Testis (tissue), 3 donors: ENCODE data around the gene GART. TPM values are rescaled to one million over a fixed set of nuclear protein-coding genes. Genes with fewer than 3 reads are reported as not detected.

Source experiments
- DNase-seq: peaks from one replicate; pipeline ENCODE4 v3.0.0-alpha.2; 2019
- H3K27ac ChIP-seq, 2 donors: fragments of 200-600 bp; sonication (generic); one replicate each; pipeline ENCODE4 v1.5.1; 2019
- H3K27me3 ChIP-seq: fragments of 200-600 bp; sonication (generic); one replicate; pipeline ENCODE4 v1.5.1; 2019
- H3K36me3 ChIP-seq: fragments of 200-600 bp; sonication (generic); one replicate; pipeline ENCODE4 v1.5.1; 2017; ENCODE audit warnings: low read depth; ENCODE audit errors: missing control alignments
- H3K4me1 ChIP-seq: fragments of 200-600 bp; sonication (generic); one replicate; pipeline ENCODE4 v1.5.1; 2019
- H3K4me3 ChIP-seq, 2 donors: fragments of 200-600 bp; sonication (generic); one replicate each; pipeline ENCODE4 v1.5.1; 2017 to 2019
- H3K9me3 ChIP-seq: fragments of 200-600 bp; sonication (generic); one replicate; pipeline ENCODE4 v1.5.1; 2017
- POLR2A ChIP-seq: fragments of 450-650 bp; IDR thresholded peaks from one replicate; pipeline ENCODE4 v1.6.1; 2017; ENCODE audit warnings: antibody characterized with exemption, mild to moderate bottlenecking, moderate library complexity
- WGBS, 2 donors: methylation state at CpG; one replicate each; pipeline ENCODE4 v1.1.5; 2018; 5-methylcytosine and 5-hydroxymethylcytosine counted together
- intact Hi-C: fragments of 100-400 bp; cut with DNase I; formaldehyde crosslinking; loops from one replicate; pipeline ENCODE4 v1.15.1; 2023; ENCODE audit warnings: low total_unique reads
- polyA plus RNA-seq: library from polyadenylated mRNA; stranded (reverse); fragments of 350-450 nt; fragmentation: Illumina TruSeq; extraction: RNeasy Lipid Tissue Mini Kit (QIAGEN cat#74804); gene quantifications from one replicate; pipeline ENCODE4 v1.2.3, GENCODE V29; 2014; ENCODE audit warnings: low read depth, low replicate concordance; ENCODE audit not compliant: insufficient read depth
- total RNA-seq, 2 donors: library from RNA; depleted of rRNA; stranded (reverse); fragments of >200 nt; gene quantifications; one replicate each; pipeline ENCODE4 v1.2.3, GENCODE V29; 2016
- TF ChIP-seq, protein P1 (sequence below), 3 experiments: fragments of 450-650 bp in 2 of 3; fragments of 200-600 bp in 1 of 3; sonication (generic) in 1 of 3; IDR thresholded peaks; one replicate each; pipeline ENCODE4 v1.5.1; 2016 to 2019; ENCODE audit warnings: antibody characterized with exemption in 3 of 3, mild to moderate bottlenecking in 2 of 3, moderate library complexity in 1 of 3

Gene GART
- total and polyA plus RNA-seq, 3 donors from 2014 or later = 85.8 to 143 (median 143) TPM

DNA sequence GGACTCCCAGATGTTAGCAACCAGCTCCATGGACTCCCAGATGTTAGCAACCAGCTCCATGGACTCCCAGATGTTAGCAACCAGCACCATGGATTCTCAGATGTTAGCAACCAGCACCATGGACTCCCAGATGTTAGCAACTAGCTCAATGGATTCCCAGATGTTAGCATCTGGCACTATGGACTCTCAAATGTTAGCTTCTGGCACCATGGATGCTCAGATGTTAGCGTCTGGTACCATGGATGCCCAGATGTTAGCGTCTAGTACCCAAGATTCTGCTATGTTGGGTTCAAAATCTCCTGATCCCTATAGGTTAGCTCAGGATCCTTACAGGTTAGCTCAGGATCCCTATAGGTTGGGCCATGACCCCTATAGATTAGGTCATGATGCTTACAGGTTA lies 9.7 kb upstream of the GART start:
- Histone ChIP-seq H3K27ac (no peak overlapping the region), H3K9me3 (no peaks in the 10 kb centered on the region), H3K4me3 (no peak overlapping the region), H3K4me1 (peaks cover 3% of the 10 kb centered on the region), H3K36me3 (peaks cover 13% of the 10 kb centered on the region), H3K27me3 (no peaks in the 10 kb centered on the region)
- 100% methylated on average over 2 of the region's 2 CpGs for WGBS, 2 donors
- intact Hi-C loops = no loop called here
- no peak for DNase-seq
- TF ChIP-seq, protein P1, sequence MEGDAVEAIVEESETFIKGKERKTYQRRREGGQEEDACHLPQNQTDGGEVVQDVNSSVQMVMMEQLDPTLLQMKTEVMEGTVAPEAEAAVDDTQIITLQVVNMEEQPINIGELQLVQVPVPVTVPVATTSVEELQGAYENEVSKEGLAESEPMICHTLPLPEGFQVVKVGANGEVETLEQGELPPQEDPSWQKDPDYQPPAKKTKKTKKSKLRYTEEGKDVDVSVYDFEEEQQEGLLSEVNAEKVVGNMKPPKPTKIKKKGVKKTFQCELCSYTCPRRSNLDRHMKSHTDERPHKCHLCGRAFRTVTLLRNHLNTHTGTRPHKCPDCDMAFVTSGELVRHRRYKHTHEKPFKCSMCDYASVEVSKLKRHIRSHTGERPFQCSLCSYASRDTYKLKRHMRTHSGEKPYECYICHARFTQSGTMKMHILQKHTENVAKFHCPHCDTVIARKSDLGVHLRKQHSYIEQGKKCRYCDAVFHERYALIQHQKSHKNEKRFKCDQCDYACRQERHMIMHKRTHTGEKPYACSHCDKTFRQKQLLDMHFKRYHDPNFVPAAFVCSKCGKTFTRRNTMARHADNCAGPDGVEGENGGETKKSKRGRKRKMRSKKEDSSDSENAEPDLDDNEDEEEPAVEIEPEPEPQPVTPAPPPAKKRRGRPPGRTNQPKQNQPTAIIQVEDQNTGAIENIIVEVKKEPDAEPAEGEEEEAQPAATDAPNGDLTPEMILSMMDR (IDR thresholded peaks at IDR 0.05) = no peak
- no peak for TF ChIP-seq POLR2A

DNA sequence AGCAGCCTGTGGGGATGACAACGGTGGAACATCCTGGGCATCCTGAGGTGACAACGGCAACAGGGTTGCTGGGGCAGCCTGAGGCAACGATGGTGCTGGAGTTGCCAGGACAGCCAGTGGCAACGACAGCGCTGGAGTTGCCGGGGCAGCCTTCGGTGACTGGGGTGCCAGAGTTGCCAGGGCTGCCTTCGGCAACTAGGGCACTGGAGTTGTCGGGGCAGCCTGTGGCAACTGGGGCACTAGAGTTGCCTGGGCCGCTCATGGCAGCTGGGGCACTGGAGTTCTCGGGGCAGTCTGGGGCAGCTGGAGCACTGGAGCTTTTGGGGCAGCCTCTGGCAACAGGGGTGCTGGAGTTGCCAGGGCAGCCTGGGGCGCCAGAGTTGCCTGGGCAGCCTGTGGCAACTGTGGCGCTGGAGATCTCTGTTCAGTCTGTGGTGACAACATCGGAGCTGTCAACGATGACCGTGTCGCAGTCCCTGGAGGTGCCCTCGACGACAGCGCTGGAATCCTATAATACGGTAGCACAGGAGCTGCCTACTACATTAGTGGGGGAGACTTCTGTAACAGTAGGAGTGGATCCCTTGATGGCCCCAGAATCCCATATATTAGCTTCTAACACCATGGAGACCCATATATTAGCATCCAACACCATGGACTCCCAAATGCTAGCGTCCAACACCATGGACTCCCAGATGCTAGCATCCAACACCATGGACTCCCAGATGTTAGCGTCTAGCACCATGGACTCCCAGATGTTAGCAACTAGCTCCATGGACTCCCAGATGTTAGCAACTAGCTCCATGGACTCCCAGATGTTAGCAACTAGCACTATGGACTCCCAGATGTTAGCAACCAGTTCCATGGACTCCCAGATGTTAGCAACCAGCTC lies 9.1 kb upstream of the GART start:
- peaks cover 2% of the 10 kb centered on the region for H3K4me1 ChIP-seq
- DNase-seq = no peak

DNA sequence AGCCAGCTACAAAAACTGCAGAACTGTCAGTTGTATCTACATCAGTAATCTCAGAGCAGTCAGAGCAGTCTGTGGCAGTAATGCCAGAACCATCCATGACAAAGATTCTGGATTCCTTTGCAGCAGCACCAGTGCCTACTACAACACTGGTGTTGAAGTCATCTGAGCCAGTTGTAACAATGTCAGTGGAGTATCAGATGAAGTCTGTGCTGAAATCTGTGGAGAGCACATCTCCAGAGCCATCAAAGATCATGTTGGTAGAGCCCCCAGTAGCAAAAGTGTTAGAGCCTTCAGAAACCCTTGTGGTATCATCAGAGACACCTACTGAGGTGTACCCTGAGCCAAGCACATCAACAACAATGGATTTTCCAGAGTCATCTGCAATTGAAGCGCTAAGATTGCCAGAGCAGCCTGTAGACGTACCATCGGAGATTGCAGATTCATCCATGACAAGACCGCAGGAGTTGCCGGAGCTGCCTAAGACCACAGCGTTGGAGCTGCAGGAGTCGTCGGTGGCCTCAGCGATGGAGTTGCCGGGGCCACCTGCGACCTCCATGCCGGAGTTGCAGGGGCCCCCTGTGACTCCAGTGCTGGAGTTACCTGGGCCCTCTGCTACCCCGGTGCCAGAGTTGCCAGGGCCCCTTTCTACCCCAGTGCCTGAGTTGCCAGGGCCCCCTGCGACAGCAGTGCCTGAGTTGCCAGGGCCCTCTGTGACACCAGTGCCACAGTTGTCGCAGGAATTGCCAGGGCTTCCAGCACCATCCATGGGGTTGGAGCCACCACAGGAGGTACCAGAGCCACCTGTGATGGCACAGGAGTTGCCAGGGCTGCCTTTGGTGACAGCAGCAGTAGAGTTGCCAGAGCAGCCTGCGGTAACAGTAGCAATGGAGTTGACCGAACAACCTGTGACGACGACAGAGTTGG lies 8.2 kb upstream of the GART start:
- H3K4me1 ChIP-seq = no peaks in the 10 kb centered on the region
- no peak for TF ChIP-seq POLR2A
- TF ChIP-seq, protein P1 (IDR thresholded peaks at IDR 0.05) = no peak
- 97% methylated on average over 6 to 19 of the region's 19 CpGs for WGBS, 2 donors
- DNase-seq = no peak
- H3K27ac ChIP-seq = no peak overlapping the region
- no peaks in the 10 kb centered on the region for H3K9me3 ChIP-seq
- no peaks in the 10 kb centered on the region for H3K27me3 ChIP-seq
- no peak overlapping the region for H3K4me3 ChIP-seq
- peaks cover 13% of the 10 kb centered on the region for H3K36me3 ChIP-seq
- intact Hi-C loops = no loop called here

More for the DNA sequence above, 9.1 kb upstream of the GART start:
- no peak for TF ChIP-seq POLR2A
- TF ChIP-seq, protein P1 (IDR thresholded peaks at IDR 0.05) = no peak
- Histone ChIP-seq H3K4me3 (no peak overlapping the region), H3K9me3 (no peaks in the 10 kb centered on the region), H3K36me3 (peaks cover 13% of the 10 kb centered on the region), H3K27me3 (no peaks in the 10 kb centered on the region), H3K27ac (no peak overlapping the region)
- intact Hi-C loops = no loop called here
- whole genome bisulfite sequencing, 2 donors = 95 to 97% methylated on average over 7 to 23 of the region's 23 CpGs

DNA sequence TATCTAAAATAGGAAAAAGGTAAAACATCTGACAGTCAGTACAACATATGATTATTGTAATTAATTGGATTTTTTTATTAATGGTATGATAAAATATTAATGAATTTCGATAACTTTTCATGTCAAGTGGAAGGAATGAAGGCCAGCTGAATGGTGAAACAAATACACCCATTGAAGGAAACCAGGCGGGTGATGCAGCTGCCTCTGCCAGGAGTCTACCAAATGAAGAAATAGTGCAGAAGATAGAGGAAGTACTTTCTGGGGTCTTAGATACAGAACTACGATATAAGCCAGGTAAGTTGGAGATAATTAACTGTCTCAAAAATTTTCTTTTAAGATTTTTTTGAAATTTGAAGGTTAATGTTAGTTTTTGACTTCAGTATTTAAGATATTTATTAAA lies 4.2 kb upstream of the GART start:
- TF ChIP-seq, protein P1 (IDR thresholded peaks at IDR 0.05) = no peak
- no peak for TF ChIP-seq POLR2A
- WGBS, 2 donors = 76 to 78% methylated on average over 3 of the region's 3 CpGs
- no peak overlapping the region for H3K4me3 ChIP-seq
- no peak overlapping the region for H3K27ac ChIP-seq
- no peak for DNase-seq
- peaks cover 9% of the 10 kb centered on the region for H3K36me3 ChIP-seq
- intact Hi-C loops = no loop called here
- H3K9me3 ChIP-seq = no peaks in the 10 kb centered on the region
- no peaks in the 10 kb centered on the region for H3K27me3 ChIP-seq
- peaks cover 3% of the 10 kb centered on the region for H3K4me1 ChIP-seq
